ENCODE measurements around the gene PMEPA1.

The PMEPA1 gene

GRCh38 chr20:57601211-57601570 lies 108.6 kb downstream of the PMEPA1 start:
- DNase-seq (ENCODE audit: low spot score) = no peak
- TF ChIP-seq, protein P1, sequence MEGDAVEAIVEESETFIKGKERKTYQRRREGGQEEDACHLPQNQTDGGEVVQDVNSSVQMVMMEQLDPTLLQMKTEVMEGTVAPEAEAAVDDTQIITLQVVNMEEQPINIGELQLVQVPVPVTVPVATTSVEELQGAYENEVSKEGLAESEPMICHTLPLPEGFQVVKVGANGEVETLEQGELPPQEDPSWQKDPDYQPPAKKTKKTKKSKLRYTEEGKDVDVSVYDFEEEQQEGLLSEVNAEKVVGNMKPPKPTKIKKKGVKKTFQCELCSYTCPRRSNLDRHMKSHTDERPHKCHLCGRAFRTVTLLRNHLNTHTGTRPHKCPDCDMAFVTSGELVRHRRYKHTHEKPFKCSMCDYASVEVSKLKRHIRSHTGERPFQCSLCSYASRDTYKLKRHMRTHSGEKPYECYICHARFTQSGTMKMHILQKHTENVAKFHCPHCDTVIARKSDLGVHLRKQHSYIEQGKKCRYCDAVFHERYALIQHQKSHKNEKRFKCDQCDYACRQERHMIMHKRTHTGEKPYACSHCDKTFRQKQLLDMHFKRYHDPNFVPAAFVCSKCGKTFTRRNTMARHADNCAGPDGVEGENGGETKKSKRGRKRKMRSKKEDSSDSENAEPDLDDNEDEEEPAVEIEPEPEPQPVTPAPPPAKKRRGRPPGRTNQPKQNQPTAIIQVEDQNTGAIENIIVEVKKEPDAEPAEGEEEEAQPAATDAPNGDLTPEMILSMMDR (IDR thresholded peaks at IDR 0.05) = no peak
- no peak overlapping the region for H3K27ac ChIP-seq
- H3K4me3 ChIP-seq = no peak overlapping the region

- no peak for DNase-seq (ENCODE audit: low spot score)
- TF ChIP-seq, protein P1 (IDR thresholded peaks at IDR 0.05) = no peak
- Histone ChIP-seq H3K4me3 (no peak overlapping the region), H3K27ac (no peak overlapping the region)
Measured at GRCh38 chr20:57600320-57601210, 109.2 kb downstream of the PMEPA1 start.

DNA sequence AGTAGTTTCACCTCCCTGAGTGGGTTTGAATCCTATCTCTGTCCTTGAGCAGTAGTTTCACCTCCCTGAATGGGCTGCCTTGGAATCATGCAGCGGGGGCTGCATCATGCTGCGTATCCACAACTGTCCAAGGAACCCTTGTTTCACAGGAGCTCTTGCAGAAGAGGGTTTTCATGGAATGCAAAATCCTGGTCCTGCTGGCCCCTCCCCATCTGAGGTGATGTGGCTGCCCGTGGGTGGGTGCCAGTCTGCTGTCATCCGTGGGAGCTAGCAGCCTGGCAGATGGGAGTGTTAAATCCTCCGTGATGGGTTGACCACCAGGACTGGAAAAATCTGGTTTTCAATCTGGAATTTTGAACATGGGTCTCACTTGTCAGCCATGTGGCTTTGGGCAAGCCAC lies 111.3 kb downstream of the PMEPA1 start:
- TF ChIP-seq, protein P1 (IDR thresholded peaks at IDR 0.05) = no peak
- H3K4me3 ChIP-seq = no peak overlapping the region
- H3K27ac ChIP-seq = no peak overlapping the region
- DNase-seq (ENCODE audit: low spot score) = no peak

All from coronary artery (tissue), 2 donors.